Mesothelial cell of epicardium (in vitro differentiated cells): Measurements from ENCODE around the gene FBXW7. TPM values are rescaled to one million over a fixed set of nuclear protein-coding genes. Genes with fewer than 3 reads are reported as not detected.

Experiments
- DNase-seq, 2 experiments: peaks; one replicate each; pipeline ENCODE4 v3.0.0; 2021; ENCODE audit warnings: low spot score in 2 of 2; ENCODE audit not compliant: unreplicated experiment in 2 of 2
- H3K27ac Mint-ChIP-seq: 2 replicates; pipeline ENCODE4 v1.8.0; 2021; ENCODE audit warnings: mixed read lengths
- H3K27me3 Mint-ChIP-seq: 2 replicates; pipeline ENCODE4 v1.8.0; 2021; ENCODE audit warnings: low read depth, mixed read lengths
- H3K36me3 Mint-ChIP-seq: 2 replicates; pipeline ENCODE4 v1.8.0; 2021; ENCODE audit warnings: mixed read lengths
- H3K4me1 Mint-ChIP-seq: 2 replicates; pipeline ENCODE4 v1.8.0; 2021; ENCODE audit warnings: mixed read lengths
- H3K4me3 Mint-ChIP-seq: 2 replicates; pipeline ENCODE4 v1.8.0; 2021; ENCODE audit warnings: mild to moderate bottlenecking, moderate library complexity, mixed read lengths
- H3K9me3 Mint-ChIP-seq: 2 replicates; pipeline ENCODE4 v1.8.0; 2021; ENCODE audit warnings: mixed read lengths
- CTCF ChIP-seq: fragments of 200-600 bp; sonication (generic); IDR thresholded peaks from one replicate; pipeline ENCODE4 v1.5.0; 2021; ENCODE audit warnings: antibody characterized with exemption; ENCODE audit not compliant: unreplicated experiment
- total RNA-seq: library from RNA; stranded (reverse); gene quantifications from 3 replicates; pipeline ENCODE4 v1.2.1, GENCODE V29; 2021

The FBXW7 gene
- total RNA-seq, 1 donor from 2014 or later, result 46.4 TPM

GRCh38 chr4:152488246-152488645, 47.6 kb downstream of the FBXW7 start:
- TF ChIP-seq CTCF, result no peak
- H3K9me3 Mint-ChIP-seq, result no peaks in the 10 kb centered on the region
- H3K36me3 Mint-ChIP-seq, result no peaks in the 10 kb centered on the region
- DNase-seq, result no peak
- no peaks in the 10 kb centered on the region for H3K27me3 Mint-ChIP-seq
- H3K27ac Mint-ChIP-seq, result no peak overlapping the region
- no peak overlapping the region for H3K4me3 Mint-ChIP-seq
- peaks cover 17% of the 10 kb centered on the region for H3K4me1 Mint-ChIP-seq

- Mint-ChIP-seq H3K4me3 (no peak overlapping the region), H3K27ac (no peak overlapping the region), H3K27me3 (no peaks in the 10 kb centered on the region), H3K4me1 (peaks cover 14% of the 10 kb centered on the region), H3K9me3 (peaks cover 4% of the 10 kb centered on the region), H3K36me3 (no peaks in the 10 kb centered on the region)
- TF ChIP-seq CTCF, result no peak
- no peak for DNase-seq
Observed at GRCh38 chr4:152486429-152487389, 49.2 kb downstream of the FBXW7 start.

GRCh38 chr4:152485726-152486276, 50.1 kb downstream of the FBXW7 start:
- H3K36me3 Mint-ChIP-seq, result peaks cover 5% of the 10 kb centered on the region
- H3K9me3 Mint-ChIP-seq, result peaks cover 12% of the 10 kb centered on the region
- peaks cover 5% of the 10 kb centered on the region for H3K4me1 Mint-ChIP-seq
- TF ChIP-seq CTCF, result no peak
- H3K27ac Mint-ChIP-seq, result no peak overlapping the region
- no peaks in the 10 kb centered on the region for H3K27me3 Mint-ChIP-seq
- no peak for DNase-seq
- H3K4me3 Mint-ChIP-seq, result no peak overlapping the region

GRCh38 chr4:152482211-152482610, 53.7 kb downstream of the FBXW7 start:
- no peaks in the 10 kb centered on the region for H3K27me3 Mint-ChIP-seq
- H3K9me3 Mint-ChIP-seq, result peaks cover 17% of the 10 kb centered on the region
- no peak overlapping the region for H3K4me3 Mint-ChIP-seq
- no peaks in the 10 kb centered on the region for H3K4me1 Mint-ChIP-seq
- H3K36me3 Mint-ChIP-seq, result peaks cover 5% of the 10 kb centered on the region
- TF ChIP-seq CTCF, result no peak
- no peak overlapping the region for H3K27ac Mint-ChIP-seq
- DNase-seq, result no peak

- DNase-seq, result no peak
- H3K27ac Mint-ChIP-seq, result no peak overlapping the region
- no peaks in the 10 kb centered on the region for H3K27me3 Mint-ChIP-seq
- H3K36me3 Mint-ChIP-seq, result peaks cover 5% of the 10 kb centered on the region
- peaks cover 17% of the 10 kb centered on the region for H3K9me3 Mint-ChIP-seq
- no peak for TF ChIP-seq CTCF
- H3K4me3 Mint-ChIP-seq, result no peak overlapping the region
- no peaks in the 10 kb centered on the region for H3K4me1 Mint-ChIP-seq
Observed at GRCh38 chr4:152480901-152481300, 55.0 kb downstream of the FBXW7 start.
